Measurements from ENCODE around the gene PGLYRP3. TPM values are rescaled to one million over a fixed set of nuclear protein-coding genes. Genes with fewer than 3 reads are reported as not detected.

Gene PGLYRP3
- total and polyA plus RNA-seq, 9 donors, result not detected

DNA sequence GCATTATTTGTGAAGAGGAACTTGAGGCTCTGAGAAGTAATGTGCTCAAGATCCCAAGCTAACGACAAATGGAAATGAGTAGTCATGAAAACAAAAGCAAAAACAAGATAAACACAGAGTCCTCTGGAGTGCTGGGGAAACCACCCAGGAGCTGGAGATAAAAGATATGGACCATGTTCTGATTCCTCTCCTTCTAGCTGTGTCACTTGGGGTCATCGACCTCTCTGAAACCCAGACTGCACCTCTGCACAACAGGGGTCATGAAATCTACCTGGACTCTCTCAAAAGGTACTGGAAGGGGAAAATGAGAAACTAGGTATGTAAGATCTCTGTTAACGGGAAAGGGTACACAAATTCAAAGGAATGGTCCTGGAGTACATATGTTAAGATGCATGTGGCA, 29.4 kb upstream of the PGLYRP3 start:
- no peaks in the 10 kb centered on the region for H3K36me3 ChIP-seq
- H3K4me3 ChIP-seq, result no peak overlapping the region

GRCh38 chr1:153341431-153341934, 28.7 kb upstream of the PGLYRP3 start:
- H3K9me3 ChIP-seq, result no peaks in the 10 kb centered on the region
- H3K4me1 ChIP-seq (ENCODE audit: insufficient read depth), result peaks cover 6% of the 10 kb centered on the region
- TF ChIP-seq, protein P1, sequence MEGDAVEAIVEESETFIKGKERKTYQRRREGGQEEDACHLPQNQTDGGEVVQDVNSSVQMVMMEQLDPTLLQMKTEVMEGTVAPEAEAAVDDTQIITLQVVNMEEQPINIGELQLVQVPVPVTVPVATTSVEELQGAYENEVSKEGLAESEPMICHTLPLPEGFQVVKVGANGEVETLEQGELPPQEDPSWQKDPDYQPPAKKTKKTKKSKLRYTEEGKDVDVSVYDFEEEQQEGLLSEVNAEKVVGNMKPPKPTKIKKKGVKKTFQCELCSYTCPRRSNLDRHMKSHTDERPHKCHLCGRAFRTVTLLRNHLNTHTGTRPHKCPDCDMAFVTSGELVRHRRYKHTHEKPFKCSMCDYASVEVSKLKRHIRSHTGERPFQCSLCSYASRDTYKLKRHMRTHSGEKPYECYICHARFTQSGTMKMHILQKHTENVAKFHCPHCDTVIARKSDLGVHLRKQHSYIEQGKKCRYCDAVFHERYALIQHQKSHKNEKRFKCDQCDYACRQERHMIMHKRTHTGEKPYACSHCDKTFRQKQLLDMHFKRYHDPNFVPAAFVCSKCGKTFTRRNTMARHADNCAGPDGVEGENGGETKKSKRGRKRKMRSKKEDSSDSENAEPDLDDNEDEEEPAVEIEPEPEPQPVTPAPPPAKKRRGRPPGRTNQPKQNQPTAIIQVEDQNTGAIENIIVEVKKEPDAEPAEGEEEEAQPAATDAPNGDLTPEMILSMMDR (IDR thresholded peaks at IDR 0.05), result no peak
- TF ChIP-seq POLR2A (IDR thresholded peaks at IDR 0.05) (no peak), EP300 (IDR thresholded peaks at IDR 0.05) (no peak)
- WGBS, 3 donors, result 91 to 97% (median 95%) methylated on average over 4 of the region's 4 CpGs
- no peak for DNase-seq
- no peak overlapping the region for H3K4me3 ChIP-seq
- H3K36me3 ChIP-seq, result no peaks in the 10 kb centered on the region
- intact Hi-C loops (cut with DNase I), result no loop called here
- no peaks in the 10 kb centered on the region for H3K27me3 ChIP-seq
- no peak overlapping the region for H3K27ac ChIP-seq

More for the DNA sequence above, 29.4 kb upstream of the PGLYRP3 start:
- intact Hi-C loops (cut with DNase I), result no loop called here
- TF ChIP-seq, protein P1 (IDR thresholded peaks at IDR 0.05), result no peak
- TF ChIP-seq EP300 (IDR thresholded peaks at IDR 0.05) (no peak), POLR2A (IDR thresholded peaks at IDR 0.05) (no peak)
- DNase-seq, result no peak
- no peaks in the 10 kb centered on the region for H3K9me3 ChIP-seq
- no peak overlapping the region for H3K27ac ChIP-seq
- 69 to 75% (median 71%) methylated on average over 3 of the region's 3 CpGs for WGBS, 3 donors
- peaks cover 6% of the 10 kb centered on the region for H3K4me1 ChIP-seq (ENCODE audit: insufficient read depth)
- no peaks in the 10 kb centered on the region for H3K27me3 ChIP-seq

DNA sequence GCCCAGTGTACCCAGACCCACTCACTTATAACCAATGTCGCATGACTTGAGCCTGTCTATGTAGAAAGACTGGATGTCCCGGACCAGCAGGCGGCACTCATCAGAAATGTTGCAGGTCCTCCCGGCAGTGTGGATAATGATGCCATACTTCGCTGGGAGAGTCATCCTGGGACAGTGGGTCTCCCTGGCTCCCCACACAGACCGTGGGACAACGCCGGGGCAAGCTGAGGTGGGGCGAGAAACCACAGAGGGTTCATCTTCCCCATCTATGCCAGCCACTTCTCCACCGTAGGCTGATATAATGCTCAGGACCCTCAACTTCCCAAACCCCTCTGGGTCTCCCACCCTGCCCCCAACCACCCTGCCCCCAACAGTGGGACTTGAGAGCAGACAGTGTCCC, 27.6 kb upstream of the PGLYRP3 start:
- Histone ChIP-seq H3K27ac (no peak overlapping the region), H3K9me3 (no peaks in the 10 kb centered on the region), H3K36me3 (no peaks in the 10 kb centered on the region), H3K4me1 (ENCODE audit: insufficient read depth) (peaks cover 6% of the 10 kb centered on the region), H3K4me3 (no peak overlapping the region), H3K27me3 (no peaks in the 10 kb centered on the region)
- 90 to 96% (median 96%) methylated on average over 10 of the region's 10 CpGs for WGBS, 3 donors
- TF ChIP-seq POLR2A (IDR thresholded peaks at IDR 0.05), result no peak
- no peak for TF ChIP-seq EP300 (IDR thresholded peaks at IDR 0.05)
- TF ChIP-seq, protein P1 (IDR thresholded peaks at IDR 0.05), result no peak
- no peak for DNase-seq
- intact Hi-C loops (cut with DNase I), result no loop called here

GRCh38 chr1:153339802-153340201, 27.1 kb upstream of the PGLYRP3 start:
- intact Hi-C loops (cut with DNase I), result no loop called here
- TF ChIP-seq, protein P1 (IDR thresholded peaks at IDR 0.05), result no peak
- TF ChIP-seq POLR2A (IDR thresholded peaks at IDR 0.05) (no peak), EP300 (IDR thresholded peaks at IDR 0.05) (no peak)
- Histone ChIP-seq H3K27ac (no peak overlapping the region), H3K9me3 (no peaks in the 10 kb centered on the region), H3K36me3 (no peaks in the 10 kb centered on the region), H3K4me1 (ENCODE audit: insufficient read depth) (peaks cover 6% of the 10 kb centered on the region), H3K4me3 (no peak overlapping the region), H3K27me3 (no peaks in the 10 kb centered on the region)
- no peak for DNase-seq
- 79 to 82% (median 81%) methylated on average over 6 of the region's 6 CpGs for WGBS, 3 donors

Measured in ovary (tissue), 9 donors.